Epithelial cell of esophagus (primary cell): ENCODE results near the gene SNX4.

Experiments used
- DNase-seq: peaks from one replicate; pipeline ENCODE4 v3.0.0; 2010; ENCODE audit warnings: low read depth
- H3K4me3 ChIP-seq: 2 replicates; pipeline ENCODE4 v1.5.1; 2011; ENCODE audit warnings: mild to moderate bottlenecking, low read length, control low read depth
- CTCF ChIP-seq: IDR thresholded peaks from 2 replicates; pipeline ENCODE4 v1.5.1; 2011; ENCODE audit warnings: low read depth, mild to moderate bottlenecking, low read length, control low read depth, inconsistent platforms; ENCODE audit not compliant: insufficient read depth; ENCODE audit errors: missing control alignments

Gene SNX4

GRCh38 chr3:125440559-125440955 lies 79.4 kb downstream of the SNX4 start:
- peak; percentile 41 for DNase-seq
- TF ChIP-seq CTCF, result no peak
- H3K4me3 ChIP-seq, result no peak overlapping the region

GRCh38 chr3:125437631-125438435 lies 82.2 kb downstream of the SNX4 start:
- no peak overlapping the region for H3K4me3 ChIP-seq
- TF ChIP-seq CTCF, result peak; percentile 99
- DNase-seq, result peak; percentile 39

GRCh38 chr3:125436921-125437320 lies 83.1 kb downstream of the SNX4 start:
- DNase-seq, result no peak
- no peak overlapping the region for H3K4me3 ChIP-seq
- TF ChIP-seq CTCF, result no peak

- no peak for DNase-seq
- H3K4me3 ChIP-seq, result no peak overlapping the region
- TF ChIP-seq CTCF, result no peak
These were observed 84.8 kb downstream of the SNX4 start for GRCh38 chr3:125435231-125435630.

- no peak overlapping the region for H3K4me3 ChIP-seq
- no peak for TF ChIP-seq CTCF
- no peak for DNase-seq
These were observed 85.4 kb downstream of the SNX4 start for GRCh38 chr3:125434582-125435011.

GRCh38 chr3:125433611-125434041 lies 86.4 kb downstream of the SNX4 start:
- H3K4me3 ChIP-seq, result no peak overlapping the region
- no peak for TF ChIP-seq CTCF
- DNase-seq, result peak; percentile 88

GRCh38 chr3:125433091-125433534 lies 86.9 kb downstream of the SNX4 start:
- no peak for TF ChIP-seq CTCF
- H3K4me3 ChIP-seq, result no peak overlapping the region
- no peak for DNase-seq
